HG03060 (cell line): ENCODE results near the gene LY6G5B.

ENCODE experiments used
- ATAC-seq: cut with Tn5 transposase; IDR thresholded peaks from one replicate; pipeline ENCODE4 v1.9.1; 2021; ENCODE audit warnings: low read depth, moderate number of reproducible peaks; ENCODE audit not compliant: unreplicated experiment

Gene LY6G5B, protein sequence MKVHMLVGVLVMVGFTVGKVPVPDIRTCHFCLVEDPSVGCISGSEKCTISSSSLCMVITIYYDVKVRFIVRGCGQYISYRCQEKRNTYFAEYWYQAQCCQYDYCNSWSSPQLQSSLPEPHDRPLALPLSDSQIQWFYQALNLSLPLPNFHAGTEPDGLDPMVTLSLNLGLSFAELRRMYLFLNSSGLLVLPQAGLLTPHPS

GRCh38 chr6:31669676-31670075 lies at the start of gene LY6G5B:
TSS of gene LY6G5B (plus strand) at chr6:31669976. CDS start at chr6:31670951, 975 bp downstream.
- ATAC-seq, result no peak

DNA sequence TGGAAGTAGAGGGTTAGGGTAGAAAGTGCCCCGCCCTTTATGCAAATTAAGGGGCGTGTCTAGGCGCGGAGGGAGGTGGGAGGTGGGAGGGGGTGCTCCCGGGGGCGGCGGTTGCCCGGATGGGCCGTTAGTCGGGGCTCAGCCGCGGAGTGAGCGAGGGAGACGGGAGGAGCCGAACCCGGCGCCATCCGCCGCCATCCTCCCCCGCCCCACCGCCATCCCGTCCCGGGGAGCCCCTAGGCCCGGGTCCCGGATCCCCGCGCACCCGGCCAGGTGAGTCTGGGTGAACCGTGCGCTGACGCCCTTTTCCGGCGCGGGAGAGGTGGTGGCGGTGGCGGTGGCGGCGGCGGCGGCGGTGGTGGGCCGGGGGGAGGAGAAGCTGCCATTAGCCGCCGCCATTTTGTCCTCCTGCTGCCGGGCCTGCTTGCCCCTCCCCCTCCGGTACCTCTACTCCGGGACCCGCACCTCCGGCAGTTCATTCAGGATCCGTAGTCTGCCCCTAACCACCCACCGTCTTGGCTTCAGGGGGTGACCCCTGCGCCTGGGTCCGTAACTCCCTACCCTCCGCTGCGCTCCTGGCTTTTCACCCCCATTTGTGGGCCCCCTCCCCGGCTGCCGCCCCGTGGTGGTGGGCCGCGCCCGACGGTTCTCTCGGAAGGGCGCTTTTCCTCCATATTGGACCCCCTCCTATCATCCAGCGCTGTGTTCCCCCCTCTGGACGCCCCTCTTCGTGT lies 49.0 kb upstream of the LY6G5B start, which contains the start of gene PRRC2A:
Gene PRRC2A (plus strand): TSS at position 130 of the 734 bp plus-strand sequence. CDS start 2,075 bp downstream, outside the sequence.
- ATAC-seq, result peak; percentile 13

GRCh38 chr6:31621320-31621939 lies 48.3 kb upstream of the LY6G5B start:
- ATAC-seq, result no peak

DNA sequence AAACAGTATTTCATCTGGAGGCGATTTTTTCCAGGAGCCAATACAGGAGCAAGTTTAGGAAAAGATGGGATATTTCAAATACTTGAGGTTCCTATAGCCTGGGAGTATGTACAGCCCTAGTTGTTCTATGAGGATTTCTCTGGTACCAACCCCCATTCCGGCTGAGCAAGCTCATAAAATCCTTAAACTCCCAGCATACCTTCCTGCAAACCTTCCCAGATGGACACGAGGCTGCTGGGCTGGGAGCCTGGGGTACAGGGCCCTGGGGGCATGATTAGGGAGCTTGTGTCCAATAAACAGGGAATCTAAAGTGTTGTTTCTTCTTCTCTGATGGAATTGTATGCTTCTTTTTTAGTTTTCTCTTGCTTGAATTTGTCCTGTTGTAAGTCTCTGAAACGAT lies 47.8 kb upstream of the LY6G5B start:
- no peak for ATAC-seq

GRCh38 chr6:31622684-31623091 lies 47.1 kb upstream of the LY6G5B start:
- ATAC-seq, result no peak

DNA sequence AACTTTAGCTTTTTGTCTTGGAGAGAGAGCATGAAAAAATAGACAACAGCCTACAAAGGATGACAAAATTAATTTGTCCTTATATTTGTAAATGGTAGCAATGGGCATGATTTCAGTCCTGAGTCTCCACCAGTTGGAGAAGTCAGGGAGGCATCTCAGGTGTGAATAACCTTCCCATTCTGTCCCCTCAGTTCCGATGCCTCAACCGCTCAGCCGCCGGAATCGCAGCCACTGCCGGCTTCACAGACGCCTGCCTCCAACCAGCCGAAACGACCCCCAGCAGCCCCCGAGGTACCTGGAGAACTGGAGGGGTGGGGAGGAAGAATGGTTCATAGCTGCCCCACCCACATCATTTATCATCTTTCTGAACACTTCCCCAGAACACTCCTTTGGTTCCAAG lies 45.7 kb upstream of the LY6G5B start:
- ATAC-seq, result no peak

- no peak for ATAC-seq
These were observed 42.8 kb upstream of the LY6G5B start for GRCh38 chr6:31626952-31627351.

GRCh38 chr6:31627690-31628287 lies 42.0 kb upstream of the LY6G5B start:
- no peak for ATAC-seq

- ATAC-seq, result no peak
These were observed 40.8 kb upstream of the LY6G5B start for GRCh38 chr6:31629014-31629413.

DNA sequence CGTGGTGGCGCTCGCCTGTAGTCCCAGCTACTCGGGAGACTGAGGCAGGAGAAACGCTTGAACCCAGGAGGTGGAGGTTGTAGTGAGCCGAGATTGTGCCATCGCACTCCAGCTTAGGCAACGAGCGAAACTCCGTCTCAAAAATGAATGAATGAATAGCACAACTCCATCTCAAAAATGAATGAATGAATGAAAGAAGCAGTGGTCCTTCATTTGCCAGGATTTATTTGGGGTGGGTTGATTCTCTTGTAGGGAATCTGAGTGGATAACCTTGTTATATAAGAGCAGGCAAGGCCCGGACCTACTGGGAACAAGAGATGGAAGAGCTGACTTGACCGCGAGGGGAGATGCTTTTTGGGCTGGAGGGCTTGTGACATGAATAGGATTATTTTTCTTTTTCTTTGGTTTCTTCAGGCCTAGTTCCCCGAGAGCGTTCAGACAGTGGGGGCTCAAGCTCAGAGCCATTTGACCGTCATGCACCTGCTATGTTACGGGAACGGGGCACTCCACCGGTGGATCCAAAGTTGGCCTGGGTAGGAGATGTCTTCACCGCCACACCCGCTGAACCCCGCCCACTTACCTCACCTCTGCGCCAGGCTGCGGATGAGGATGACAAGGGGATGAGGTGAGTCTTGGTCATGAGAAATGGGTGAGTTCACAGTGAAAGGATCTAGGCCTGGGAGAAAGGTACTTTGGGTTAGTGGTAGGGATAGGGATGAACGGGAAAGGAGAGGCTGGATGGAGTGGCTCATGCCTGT lies 39.4 kb upstream of the LY6G5B start:
- no peak for ATAC-seq

DNA sequence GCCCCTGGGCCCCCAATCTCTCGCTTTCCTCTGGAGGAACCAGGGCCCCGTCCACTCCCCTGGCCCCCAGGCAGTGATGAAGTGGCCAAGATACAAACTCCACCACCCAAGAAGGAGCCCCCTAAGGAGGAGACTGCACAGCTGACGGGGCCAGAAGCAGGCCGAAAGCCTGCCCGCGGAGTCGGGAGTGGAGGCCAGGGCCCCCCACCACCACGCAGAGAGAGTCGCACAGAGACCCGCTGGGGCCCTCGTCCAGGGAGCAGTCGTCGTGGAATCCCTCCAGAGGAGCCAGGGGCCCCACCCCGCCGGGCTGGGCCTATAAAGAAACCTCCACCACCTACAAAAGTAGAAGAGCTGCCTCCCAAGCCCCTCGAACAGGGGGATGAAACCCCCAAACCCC lies 38.6 kb upstream of the LY6G5B start:
- ATAC-seq, result no peak

DNA sequence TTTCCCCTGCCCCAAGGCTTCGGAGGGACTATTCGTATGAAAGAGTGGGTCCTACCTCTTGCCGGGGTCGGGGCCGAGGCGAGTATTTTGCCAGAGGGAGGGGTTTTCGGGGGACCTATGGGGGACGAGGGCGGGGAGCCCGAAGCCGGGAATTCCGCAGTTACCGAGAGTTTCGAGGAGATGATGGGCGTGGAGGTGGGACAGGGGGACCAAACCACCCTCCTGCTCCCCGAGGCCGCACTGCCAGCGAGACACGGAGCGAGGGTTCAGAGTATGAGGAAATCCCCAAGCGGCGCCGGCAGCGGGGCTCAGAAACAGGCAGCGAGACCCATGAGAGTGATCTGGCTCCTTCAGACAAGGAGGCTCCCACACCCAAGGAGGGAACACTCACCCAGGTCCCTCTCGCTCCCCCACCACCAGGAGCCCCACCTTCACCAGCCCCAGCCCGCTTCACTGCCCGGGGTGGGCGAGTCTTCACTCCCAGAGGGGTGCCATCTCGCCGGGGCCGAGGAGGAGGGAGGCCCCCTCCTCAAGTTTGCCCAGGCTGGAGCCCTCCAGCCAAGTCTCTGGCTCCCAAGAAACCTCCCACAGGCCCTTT lies 38.0 kb upstream of the LY6G5B start:
- ATAC-seq, result no peak

- no peak for ATAC-seq
These were observed 37.4 kb upstream of the LY6G5B start for GRCh38 chr6:31632279-31632946.

DNA sequence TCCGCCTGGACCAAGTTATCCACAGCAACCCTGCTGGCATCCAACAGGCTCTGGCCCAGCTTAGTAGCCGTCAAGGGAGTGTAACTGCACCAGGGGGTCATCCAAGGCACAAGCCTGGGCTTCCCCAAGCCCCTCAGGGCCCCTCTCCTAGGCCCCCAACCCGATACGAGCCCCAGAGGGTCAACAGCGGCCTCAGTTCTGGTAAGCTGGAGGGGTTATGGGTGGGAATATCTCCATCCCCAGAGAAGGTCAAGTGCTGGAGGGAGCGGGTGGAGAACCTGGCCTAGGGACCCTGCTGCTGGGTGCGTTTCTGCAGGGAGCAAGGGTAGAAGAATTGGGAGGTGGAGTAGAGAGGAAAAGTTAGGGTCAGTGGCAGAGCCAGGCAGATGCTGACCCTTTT lies 36.3 kb upstream of the LY6G5B start:
- ATAC-seq, result no peak

DNA sequence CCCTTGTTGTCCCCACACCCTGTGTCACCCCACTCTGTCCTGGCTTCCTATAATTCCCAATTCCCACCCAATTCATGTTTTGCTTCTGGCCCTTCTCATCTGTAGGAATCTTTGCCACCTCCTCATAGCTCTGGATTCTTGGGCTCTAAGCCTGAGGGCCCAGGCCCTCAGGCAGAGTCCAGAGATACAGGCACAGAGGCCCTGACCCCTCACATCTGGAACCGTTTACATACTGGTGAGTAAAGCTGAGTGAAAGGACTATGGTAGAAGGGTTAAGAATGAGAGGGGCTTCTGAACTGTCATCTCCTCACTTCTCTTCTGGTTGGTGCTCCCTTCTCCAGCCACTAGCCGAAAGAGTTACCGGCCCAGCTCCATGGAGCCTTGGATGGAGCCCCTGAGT lies 35.6 kb upstream of the LY6G5B start:
- ATAC-seq, result no peak

DNA sequence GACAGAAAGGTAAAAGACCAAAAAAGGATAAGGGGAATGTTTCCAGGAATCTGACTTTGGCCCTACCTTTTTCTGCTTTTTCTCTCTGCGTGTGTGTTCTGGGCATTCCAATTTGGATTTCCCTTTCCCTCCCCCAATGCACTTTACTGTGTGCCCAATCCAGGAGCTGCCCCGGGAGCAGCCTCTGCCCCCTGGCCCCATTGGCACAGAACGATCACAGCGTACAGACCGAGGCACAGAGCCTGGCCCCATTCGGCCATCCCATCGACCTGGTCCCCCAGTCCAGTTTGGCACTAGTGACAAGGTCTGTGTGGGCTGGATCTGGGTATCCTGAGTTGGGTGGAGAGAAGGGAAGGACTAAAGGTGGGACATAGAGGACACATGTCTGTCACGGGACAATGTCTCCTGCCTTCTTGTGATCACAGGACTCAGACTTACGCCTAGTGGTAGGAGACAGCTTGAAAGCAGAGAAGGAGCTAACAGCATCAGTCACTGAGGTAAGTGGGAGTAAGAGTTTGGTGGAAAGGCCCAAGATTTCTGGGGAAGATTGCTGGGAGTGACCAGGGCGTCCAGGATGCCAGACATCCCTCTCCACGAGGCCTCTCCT lies 34.7 kb upstream of the LY6G5B start:
- ATAC-seq, result no peak

DNA sequence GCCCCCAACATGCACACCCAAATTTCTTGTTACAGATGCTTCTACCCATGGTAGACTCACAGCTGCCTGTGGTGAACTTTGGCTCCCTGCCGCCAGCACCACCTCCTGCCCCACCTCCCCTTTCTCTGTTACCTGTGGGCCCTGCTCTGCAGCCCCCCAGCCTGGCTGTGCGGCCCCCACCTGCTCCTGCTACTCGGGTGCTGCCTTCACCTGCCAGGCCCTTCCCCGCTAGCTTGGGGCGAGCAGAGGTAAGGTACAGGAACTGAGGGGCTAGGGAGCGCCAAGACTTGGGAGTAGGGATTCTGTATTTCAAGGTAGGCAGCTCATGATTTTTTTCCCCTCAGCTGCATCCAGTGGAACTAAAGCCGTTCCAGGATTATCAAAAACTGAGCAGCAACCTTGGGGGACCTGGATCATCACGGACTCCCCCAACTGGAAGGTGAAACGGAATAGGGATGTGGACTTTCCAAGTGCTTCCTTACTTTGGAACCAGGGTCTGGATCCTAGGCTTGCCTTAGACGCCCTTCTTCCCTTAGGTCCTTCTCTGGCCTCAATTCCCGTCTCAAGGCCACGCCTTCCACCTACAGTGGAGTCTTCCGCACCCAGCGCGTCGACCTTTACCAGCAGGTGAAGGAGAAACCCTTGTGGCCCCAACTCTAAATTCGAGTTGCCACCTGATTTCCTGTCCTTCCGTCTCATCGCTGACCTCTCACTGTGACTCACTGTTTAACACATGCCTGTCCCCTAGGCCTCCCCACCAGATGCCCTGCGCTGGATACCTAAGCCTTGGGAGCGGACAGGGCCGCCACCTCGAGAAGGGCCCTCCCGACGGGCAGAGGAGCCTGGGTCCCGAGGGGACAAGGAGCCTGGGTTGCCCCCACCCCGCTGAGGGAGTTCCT lies 32.8 kb upstream of the LY6G5B start:
- no peak for ATAC-seq

DNA sequence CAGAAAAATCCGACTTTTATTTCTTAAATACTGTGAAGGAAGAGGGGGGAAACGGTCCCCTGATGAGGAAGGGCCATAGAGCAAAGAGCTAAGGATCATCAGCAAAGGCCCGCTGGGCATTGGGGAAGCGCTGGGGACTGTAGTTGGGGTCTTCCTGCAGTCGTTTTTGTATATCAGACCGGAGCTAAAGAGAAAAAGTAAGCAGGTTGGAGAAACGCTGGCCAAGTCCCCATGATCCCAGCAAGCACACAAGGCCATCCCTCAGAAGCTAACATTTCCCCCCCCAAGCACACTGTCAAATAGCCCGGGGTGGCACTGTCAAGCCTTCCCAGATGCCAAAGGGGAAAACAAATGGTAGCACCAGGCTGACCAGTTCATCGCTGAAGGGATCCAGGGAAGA lies 30.7 kb upstream of the LY6G5B start:
- ATAC-seq, result no peak
